Ishikawa (cell line): Measurements from ENCODE around the gene NACA.

ENCODE experiments used
- CEBPB ChIP-seq: IDR thresholded peaks from 2 replicates; pipeline ENCODE4 v1.6.1; 2012
- FOXM1 ChIP-seq: IDR thresholded peaks from 2 replicates; pipeline ENCODE4 v1.6.1; 2012; ENCODE audit warnings: low read depth, borderline replicate concordance
- RAD21 ChIP-seq: IDR thresholded peaks from 2 replicates; pipeline ENCODE4 v1.6.1; 2012; ENCODE audit warnings: low read depth
- REST ChIP-seq: IDR thresholded peaks from 2 replicates; pipeline ENCODE4 v1.6.1; 2012; ENCODE audit warnings: low read depth, mild to moderate bottlenecking
- USF1 ChIP-seq: IDR thresholded peaks from 2 replicates; pipeline ENCODE4 v1.6.1; 2012
- YY1 ChIP-seq: IDR thresholded peaks from 2 replicates; pipeline ENCODE4 v1.6.1; 2012; ENCODE audit warnings: low read depth

- TF ChIP-seq REST, result no peak
- TF ChIP-seq RAD21, result no peak
- TF ChIP-seq CEBPB, result no peak
- TF ChIP-seq YY1, result no peak
- TF ChIP-seq USF1, result no peak
- TF ChIP-seq FOXM1, result no peak
These were observed 9.3 kb downstream of the NACA start for GRCh38 chr12:56715798-56716197.
